SK-N-SH treated with all-trans-retinoic acid at 6 μM for 48 hours (cell line): ENCODE measurements around the gene COG8.
"Not testable (repeated sequence)": the region's sequence is repeated elsewhere in the genome, so short reads cannot be mapped to it uniquely, and the experiment has no call there.

Experiments
- ATAC-seq: fragments of 200-7000 bp; cut with Tn5 transposase; 3 replicates; pipeline ENCODE4 v1.9.1; 2020; ENCODE audit warnings: mild to moderate bottlenecking, moderate library complexity
- ARNTL ChIP-seq: fragments of 450-650 bp; formaldehyde crosslinking; IDR thresholded peaks from 2 replicates; pipeline ENCODE4 v1.5.0; 2020; ENCODE audit warnings: low read depth, mild to moderate bottlenecking, moderate library complexity, borderline replicate concordance
- BACH2 ChIP-seq: fragments of 250-450 bp; sonication (Bioruptor Pico); IDR thresholded peaks from 2 replicates; pipeline ENCODE4 v1.9.0; 2021; ENCODE audit warnings: mild to moderate bottlenecking, borderline replicate concordance
- CREB5 ChIP-seq: fragments of 250-450 bp; sonication (Bioruptor Pico); IDR thresholded peaks from 2 replicates; pipeline ENCODE4 v1.5.1; 2020; ENCODE audit warnings: low read depth, mild to moderate bottlenecking, moderate library complexity
- CSRNP3 ChIP-seq: fragments of 250-450 bp; sonication (Bioruptor Pico); IDR thresholded peaks from 2 replicates; pipeline ENCODE4 v1.5.1; 2021; ENCODE audit warnings: mild to moderate bottlenecking, moderate library complexity
- ESRRG ChIP-seq: fragments of 250-450 bp; sonication (Bioruptor Pico); IDR thresholded peaks from 2 replicates; pipeline ENCODE4 v1.6.1; 2021; ENCODE audit warnings: mild to moderate bottlenecking
- ISL1 ChIP-seq: fragments of 250-450 bp; sonication (Bioruptor Pico); IDR thresholded peaks from 2 replicates; pipeline ENCODE4 v2.1.2; 2022; ENCODE audit warnings: mild to moderate bottlenecking, moderate library complexity
- OSR1 ChIP-seq: fragments of 250-450 bp; sonication (Bioruptor Pico); IDR thresholded peaks from 2 replicates; pipeline ENCODE4 v1.8.0; 2022; ENCODE audit warnings: moderate library complexity, mild to moderate bottlenecking, inconsistent platforms
- PATZ1 ChIP-seq: fragments of 250-450 bp; sonication (Bioruptor Pico); IDR thresholded peaks from 2 replicates; pipeline ENCODE4 v1.8.0; 2020; ENCODE audit warnings: mild to moderate bottlenecking, moderate library complexity, borderline replicate concordance
- POU6F1 ChIP-seq: fragments of 250-450 bp; sonication (Bioruptor Pico); IDR thresholded peaks from 2 replicates; pipeline ENCODE4 v1.8.0; 2021; ENCODE audit warnings: low read depth, mild to moderate bottlenecking, moderate library complexity, borderline replicate concordance
- RARB ChIP-seq: fragments of 250-450 bp; sonication (Bioruptor Pico); IDR thresholded peaks from 2 replicates; pipeline ENCODE4 v1.8.0; 2021; ENCODE audit warnings: mild to moderate bottlenecking, moderate library complexity
- SNAI2 ChIP-seq: fragments of 250-450 bp; sonication (Bioruptor Pico); IDR thresholded peaks from 2 replicates; pipeline ENCODE4 v1.5.0; 2020; ENCODE audit warnings: mild to moderate bottlenecking, moderate library complexity
- TCF4 ChIP-seq: fragments of 250-450 bp; sonication (Bioruptor Pico); IDR thresholded peaks from 2 replicates; pipeline ENCODE4 v1.8.0; 2021; ENCODE audit warnings: mild to moderate bottlenecking, moderate library complexity, borderline replicate concordance
- TOX ChIP-seq: fragments of 250-450 bp; sonication (Bioruptor Pico); IDR thresholded peaks from 2 replicates; pipeline ENCODE4 v1.8.0; 2021; ENCODE audit warnings: mild to moderate bottlenecking, moderate library complexity, borderline replicate concordance
- TSHZ2 ChIP-seq: fragments of 250-450 bp; sonication (Bioruptor Pico); IDR thresholded peaks from 2 replicates; pipeline ENCODE4 v1.5.0; 2020; ENCODE audit warnings: mild to moderate bottlenecking, moderate library complexity
- ZNF70 ChIP-seq: fragments of 450-650 bp; formaldehyde crosslinking; IDR thresholded peaks from 2 replicates; pipeline ENCODE4 v1.5.0; 2020; ENCODE audit warnings: mild to moderate bottlenecking, moderate library complexity
- ZNF8 ChIP-seq: fragments of 450-650 bp; formaldehyde crosslinking; IDR thresholded peaks from 2 replicates; pipeline ENCODE4 v1.5.0; 2020; ENCODE audit warnings: mild to moderate bottlenecking, moderate library complexity

Gene COG8

DNA sequence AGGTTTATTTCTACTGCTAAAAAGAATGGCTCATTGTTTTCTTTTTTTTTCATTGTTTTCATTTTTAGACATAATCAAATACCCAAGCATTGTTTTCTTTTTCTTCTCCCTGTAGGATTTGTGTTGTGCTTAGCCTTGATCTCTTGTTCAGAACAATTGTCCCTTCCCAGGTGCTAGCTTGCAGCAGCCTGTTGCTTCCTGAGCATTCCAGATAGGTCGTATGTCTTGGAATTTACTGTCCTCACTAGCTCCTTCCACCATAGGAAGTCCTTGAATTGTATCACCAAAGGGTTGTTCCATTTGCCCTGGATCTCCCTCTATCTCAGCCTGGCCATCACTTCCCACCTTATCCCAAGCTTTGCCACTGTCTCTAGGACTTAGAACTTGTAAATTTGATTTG is 38.2 kb downstream of the COG8 start:
- ATAC-seq = no peak
- no peak for TF ChIP-seq ZNF70
- no peak for TF ChIP-seq POU6F1 (CRISPR knock-in tag)
- TF ChIP-seq TSHZ2 (CRISPR knock-in tag) = no peak
- no peak for TF ChIP-seq CSRNP3 (CRISPR knock-in tag)
- no peak for TF ChIP-seq OSR1 (CRISPR knock-in tag)

DNA sequence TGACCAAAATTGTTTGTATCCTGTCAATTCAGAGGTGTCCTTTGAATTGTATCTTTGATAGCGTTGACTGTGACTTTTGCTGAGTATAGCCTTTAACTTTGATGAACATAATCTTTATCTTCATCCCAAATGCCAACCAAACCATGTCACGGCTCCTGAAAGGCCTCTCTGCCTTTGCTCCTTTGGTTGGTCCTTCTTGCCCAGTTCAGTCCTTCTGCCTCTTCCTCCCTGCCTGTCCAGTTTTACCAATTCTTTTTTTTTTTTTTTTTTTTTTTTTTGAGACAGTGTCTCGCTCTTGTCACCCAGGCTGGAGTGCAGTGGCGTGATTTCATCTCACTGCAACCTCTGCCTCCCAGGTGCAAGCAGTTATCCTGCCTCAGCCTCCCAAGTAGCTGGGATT is 41.1 kb downstream of the COG8 start:
- no peak for ATAC-seq
- TF ChIP-seq SNAI2 (CRISPR knock-in tag) (no peak), POU6F1 (CRISPR knock-in tag) (no peak)
- TF ChIP-seq, all 23 proteins: peak for 0

DNA sequence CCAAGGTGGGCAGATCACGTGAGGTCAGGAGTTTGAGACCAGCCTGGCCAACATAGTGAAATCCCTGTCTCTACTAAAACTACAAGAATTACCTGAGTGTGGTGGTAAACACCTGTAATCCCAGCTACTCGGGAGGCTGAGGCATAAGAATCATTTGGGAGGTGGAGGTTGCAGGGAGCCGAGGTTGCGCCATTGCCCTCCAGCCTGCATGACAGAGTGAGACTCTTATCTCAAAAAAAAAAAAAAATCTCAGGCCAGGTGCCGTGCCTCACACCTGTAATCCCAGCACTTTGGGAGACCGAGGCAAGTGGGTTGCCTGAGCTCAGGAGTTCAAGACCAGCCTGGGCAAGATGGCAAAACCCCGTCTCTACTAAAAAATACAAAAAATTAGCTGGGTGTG is 42.6 kb downstream of the COG8 start:
- not testable (repeated sequence) for ATAC-seq

GRCh38 chr16:69294051-69294450 is 45.3 kb downstream of the COG8 start:
- ATAC-seq = no peak; the same call in 2 of the 3 replicates
- no peak for TF ChIP-seq SNAI2 (CRISPR knock-in tag)
- no peak for TF ChIP-seq ZNF8 (CRISPR knock-in tag)
- no peak for TF ChIP-seq POU6F1 (CRISPR knock-in tag)
- no peak for TF ChIP-seq TCF4 (CRISPR knock-in tag)
- TF ChIP-seq ZNF70 = no peak
- no peak for TF ChIP-seq PATZ1 (CRISPR knock-in tag)
- TF ChIP-seq ISL1 (CRISPR knock-in tag) = no peak
- no peak for TF ChIP-seq TSHZ2 (CRISPR knock-in tag)
- TF ChIP-seq ESRRG (CRISPR knock-in tag) = no peak
- no peak for TF ChIP-seq ARNTL
- TF ChIP-seq BACH2 (CRISPR knock-in tag) = no peak
- TF ChIP-seq TOX (CRISPR knock-in tag) = no peak
- no peak for TF ChIP-seq RARB (CRISPR knock-in tag)
- TF ChIP-seq CREB5 (CRISPR knock-in tag) = no peak
- TF ChIP-seq, all 23 proteins: peak for 0
